Karpas-422 (cell line): ENCODE measurements around the gene LYPD1. TPM values are rescaled to one million over a fixed set of nuclear protein-coding genes. Genes with fewer than 3 reads are reported as not detected.

ENCODE experiments used
- DNase-seq: peaks from one replicate; pipeline ENCODE4 v3.0.0-alpha.2; 2015
- H2AFZ ChIP-seq: fragments of 200-600 bp; sonication (generic); 2 replicates; pipeline ENCODE4 v1.6.1; 2014; ENCODE audit warnings: antibody characterized with exemption, low read length, mixed read lengths
- H3K27ac ChIP-seq: fragments of 200-600 bp; sonication (generic); 2 replicates; pipeline ENCODE4 v1.5.1; 2014; ENCODE audit warnings: mild to moderate bottlenecking, low read length, moderate library complexity
- H3K27me3 ChIP-seq: fragments of 200-600 bp; sonication (generic); 2 replicates; pipeline ENCODE4 v1.6.1; 2014; ENCODE audit warnings: low read length, mixed read lengths
- H3K36me3 ChIP-seq: fragments of 200-600 bp; sonication (generic); 2 replicates; pipeline ENCODE4 v1.6.1; 2014; ENCODE audit warnings: low read length, mixed read lengths; ENCODE audit not compliant: insufficient read depth
- H3K4me1 ChIP-seq: fragments of 200-600 bp; sonication (generic); 2 replicates; pipeline ENCODE4 v1.6.1; 2014; ENCODE audit warnings: mild to moderate bottlenecking, low read length, mixed read lengths
- H3K4me2 ChIP-seq: fragments of 200-600 bp; sonication (generic); 2 replicates; pipeline ENCODE4 v1.6.1; 2014; ENCODE audit warnings: low read length, low read depth, mild to moderate bottlenecking; ENCODE audit not compliant: poor library complexity, severe bottlenecking
- H3K4me3 ChIP-seq: fragments of 200-600 bp; sonication (generic); 2 replicates; pipeline ENCODE4 v1.5.1; 2014; ENCODE audit warnings: mild to moderate bottlenecking, antibody characterized with exemption, low read length, mixed read lengths
- H3K79me2 ChIP-seq: fragments of 200-600 bp; sonication (generic); 2 replicates; pipeline ENCODE4 v1.6.1; 2014; ENCODE audit warnings: mild to moderate bottlenecking, low read length, mixed read lengths
- H3K9ac ChIP-seq: fragments of 200-600 bp; sonication (generic); 2 replicates; pipeline ENCODE4 v1.6.0; 2014; ENCODE audit warnings: low read length
- H3K9me2 ChIP-seq: fragments of 200-600 bp; sonication (generic), shearing (Covaris generic); replicated peaks from 2 replicates; pipeline ENCODE4 v1.6.0; 2014; ENCODE audit warnings: mild to moderate bottlenecking, low read length, moderate library complexity; ENCODE audit not compliant: insufficient read depth
- H3K9me3 ChIP-seq: fragments of 300-700, 200-600 bp; sonication (generic); 2 replicates; pipeline ENCODE4 v1.6.1; 2014; ENCODE audit warnings: low read length, mixed read lengths
- H4K20me1 ChIP-seq: fragments of 200-600 bp; sonication (generic); 2 replicates; pipeline ENCODE4 v1.6.1; 2014; ENCODE audit warnings: mild to moderate bottlenecking, antibody characterized with exemption, low read length, low read depth; ENCODE audit not compliant: insufficient read depth
- total RNA-seq: library from RNA; depleted of rRNA; stranded (reverse); fragments of >200 nt; shearing (Covaris generic); gene quantifications from 2 replicates; pipeline ENCODE4 v1.2.3, GENCODE V29; 2014; ENCODE audit warnings: low replicate concordance

The LYPD1 gene
- total RNA-seq, 1 experiment from 2014 or later, result not detected

DNA sequence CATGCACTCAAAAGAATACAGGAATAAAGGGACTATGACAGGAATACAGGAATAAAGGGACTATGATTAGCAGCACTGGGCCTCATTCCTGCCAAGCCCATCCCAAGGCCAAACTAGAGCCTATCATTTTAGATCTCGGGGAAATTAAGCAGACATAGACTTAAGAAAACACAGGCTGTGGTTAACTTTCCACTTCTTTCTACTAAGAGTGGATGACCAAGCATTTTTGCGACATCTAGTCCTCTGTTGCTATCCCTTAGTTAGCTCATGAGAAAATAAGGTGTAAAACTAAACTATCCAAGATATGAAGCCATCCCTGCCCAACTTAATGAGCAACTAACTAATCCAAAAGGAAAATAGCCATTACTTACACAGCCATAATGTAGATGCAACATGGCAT lies 5.9 kb downstream of the LYPD1 start:
- Histone ChIP-seq H3K9me3 (no peaks in the 10 kb centered on the region), H3K9ac (no peak overlapping the region), H3K9me2 (no peaks in the 10 kb centered on the region), H3K4me2 (no peak overlapping the region), H3K4me3 (no peak overlapping the region), H3K36me3 (no peaks in the 10 kb centered on the region), H3K27ac (no peak overlapping the region), H3K27me3 (no peaks in the 10 kb centered on the region), H2AFZ (no peak overlapping the region), H3K79me2 (no peaks in the 10 kb centered on the region), H4K20me1 (no peaks in the 10 kb centered on the region), H3K4me1 (0 out of 2 replicates have a peak, but pooled peaks cover 5% of the 10 kb centered on the region)
- DNase-seq, result no peak

DNA sequence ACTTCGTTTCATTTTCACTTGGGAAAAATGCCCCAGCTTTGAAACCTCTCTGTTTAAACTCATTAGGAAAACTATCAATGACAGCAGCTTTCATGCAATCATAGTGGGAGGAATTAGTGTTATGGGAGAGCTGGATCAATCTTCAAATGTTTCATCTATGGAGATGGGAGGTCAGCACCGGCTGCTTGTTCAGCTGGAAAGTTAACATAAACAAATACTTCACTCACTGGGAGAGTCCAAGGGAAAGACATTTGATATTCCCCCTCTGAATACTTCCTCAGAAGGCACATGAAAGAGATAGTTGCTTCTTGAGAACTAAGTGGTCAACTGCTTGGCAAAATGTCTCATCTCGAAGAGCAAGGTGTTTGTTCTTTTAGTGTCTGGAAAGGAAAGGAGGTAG lies 7.3 kb downstream of the LYPD1 start:
- Histone ChIP-seq H3K4me2 (no peak overlapping the region), H3K9ac (no peak overlapping the region), H3K79me2 (no peaks in the 10 kb centered on the region), H3K9me2 (no peaks in the 10 kb centered on the region), H3K27me3 (no peaks in the 10 kb centered on the region), H3K4me3 (no peak overlapping the region), H3K4me1 (0 out of 2 replicates have a peak, but pooled peaks cover 5% of the 10 kb centered on the region), H4K20me1 (no peaks in the 10 kb centered on the region), H3K9me3 (no peaks in the 10 kb centered on the region), H3K27ac (no peak overlapping the region), H3K36me3 (no peaks in the 10 kb centered on the region), H2AFZ (no peak overlapping the region)
- no peak for DNase-seq

DNA sequence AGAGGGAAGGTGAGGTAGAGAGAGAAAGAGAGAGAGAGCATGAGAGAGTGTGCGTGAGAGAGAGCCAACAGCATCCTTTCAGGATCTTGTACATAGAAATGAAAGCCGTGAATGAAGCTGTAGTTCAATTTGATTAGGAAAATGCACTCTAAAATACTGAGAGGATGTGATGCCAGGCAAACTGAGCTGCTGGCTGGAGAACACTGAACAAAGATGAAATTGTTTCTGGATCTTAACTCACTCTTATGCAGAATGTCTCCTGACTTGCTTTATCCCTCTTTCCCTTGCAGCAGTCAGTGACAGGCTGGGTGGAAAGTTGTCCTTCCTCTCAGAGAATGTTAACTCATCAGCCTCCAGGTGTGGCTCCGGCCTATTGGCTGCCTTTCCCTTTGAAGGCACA lies 10.7 kb downstream of the LYPD1 start:
- DNase-seq, result no peak
- Histone ChIP-seq H3K4me2 (no peak overlapping the region), H3K27ac (no peak overlapping the region), H3K9ac (no peak overlapping the region), H3K4me3 (no peak overlapping the region), H3K27me3 (no peaks in the 10 kb centered on the region), H3K79me2 (no peaks in the 10 kb centered on the region), H3K4me1 (0 out of 2 replicates have a peak, but pooled peaks cover 5% of the 10 kb centered on the region), H3K9me3 (no peaks in the 10 kb centered on the region), H3K9me2 (no peaks in the 10 kb centered on the region), H2AFZ (no peak overlapping the region), H4K20me1 (no peaks in the 10 kb centered on the region), H3K36me3 (no peaks in the 10 kb centered on the region)

DNA sequence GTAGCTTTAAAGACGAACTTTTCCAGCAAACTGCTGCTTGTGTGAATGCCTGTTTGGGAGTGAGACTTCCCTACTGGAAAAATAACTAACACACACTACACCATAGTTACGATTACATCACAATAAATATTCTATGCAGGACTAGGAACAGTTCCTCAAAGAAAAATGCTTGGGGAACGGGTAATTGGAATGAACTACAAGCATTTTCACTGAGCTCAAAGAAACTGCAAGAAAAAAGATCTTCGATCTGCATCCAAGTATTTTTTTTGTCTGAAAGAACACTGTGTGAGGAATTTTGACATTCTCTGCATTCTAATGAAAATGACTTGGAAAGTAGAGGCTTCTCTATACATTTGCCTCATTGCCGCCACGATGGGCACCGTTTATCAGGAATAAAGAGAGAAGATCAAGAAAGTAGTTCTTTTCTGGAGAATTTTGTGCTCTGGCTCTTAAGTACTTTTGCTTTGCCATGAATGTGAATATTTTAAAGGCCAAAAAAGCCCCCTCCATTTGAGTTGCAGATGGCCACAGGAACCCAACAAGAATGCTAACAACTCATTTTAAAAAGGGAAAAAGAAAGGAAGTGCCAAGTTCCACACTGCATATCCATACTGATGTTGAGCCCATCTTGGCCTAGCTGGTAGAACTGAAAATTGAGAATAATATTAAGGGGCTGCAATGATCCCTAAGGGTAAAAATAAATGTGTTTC lies 13.6 kb downstream of the LYPD1 start:
- no peak overlapping the region for H3K27ac ChIP-seq
- H3K79me2 ChIP-seq, result no peaks in the 10 kb centered on the region
- H3K9me2 ChIP-seq, result no peaks in the 10 kb centered on the region
- no peaks in the 10 kb centered on the region for H3K36me3 ChIP-seq
- no peak for DNase-seq
- no peaks in the 10 kb centered on the region for H3K27me3 ChIP-seq
- no peak overlapping the region for H3K4me3 ChIP-seq
- H3K4me1 ChIP-seq, result peaks cover 12% of the 10 kb centered on the region; the same call in 1 of the 2 replicates
- H4K20me1 ChIP-seq, result no peaks in the 10 kb centered on the region
- no peaks in the 10 kb centered on the region for H3K9me3 ChIP-seq
- no peak overlapping the region for H2AFZ ChIP-seq
- H3K9ac ChIP-seq, result no peak overlapping the region
- no peak overlapping the region for H3K4me2 ChIP-seq

DNA sequence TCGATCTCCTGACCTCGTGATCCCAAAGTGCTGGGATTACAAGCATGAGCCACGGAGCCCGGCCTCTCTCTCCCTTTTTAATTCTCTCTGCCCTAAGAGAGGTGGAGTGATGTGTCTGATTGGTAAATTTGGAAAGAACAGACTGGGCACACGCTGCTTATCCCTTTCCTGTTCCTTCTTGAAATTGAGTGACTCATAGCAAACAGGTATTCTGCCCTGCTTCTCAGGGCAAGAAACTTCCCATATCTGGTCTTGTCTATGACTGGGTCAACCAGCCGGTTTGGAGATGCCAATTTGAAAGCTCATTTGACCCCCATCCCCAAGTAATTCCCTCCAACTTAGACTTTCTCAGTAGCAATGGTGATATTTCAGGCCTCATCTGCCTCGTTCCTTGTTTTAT lies 15.0 kb downstream of the LYPD1 start:
- peaks cover 10% of the 10 kb centered on the region; the same call in 1 of the 2 replicates for H3K4me1 ChIP-seq
- H3K9me2 ChIP-seq, result no peaks in the 10 kb centered on the region
- H3K27me3 ChIP-seq, result no peaks in the 10 kb centered on the region
- H3K36me3 ChIP-seq, result no peaks in the 10 kb centered on the region
- no peak overlapping the region for H3K27ac ChIP-seq
- no peak overlapping the region for H3K9ac ChIP-seq
- H3K4me2 ChIP-seq, result no peak overlapping the region
- H3K4me3 ChIP-seq, result no peak overlapping the region
- H3K79me2 ChIP-seq, result no peaks in the 10 kb centered on the region
- no peaks in the 10 kb centered on the region for H4K20me1 ChIP-seq
- DNase-seq, result no peak
- no peaks in the 10 kb centered on the region for H3K9me3 ChIP-seq
- no peak overlapping the region for H2AFZ ChIP-seq

DNA sequence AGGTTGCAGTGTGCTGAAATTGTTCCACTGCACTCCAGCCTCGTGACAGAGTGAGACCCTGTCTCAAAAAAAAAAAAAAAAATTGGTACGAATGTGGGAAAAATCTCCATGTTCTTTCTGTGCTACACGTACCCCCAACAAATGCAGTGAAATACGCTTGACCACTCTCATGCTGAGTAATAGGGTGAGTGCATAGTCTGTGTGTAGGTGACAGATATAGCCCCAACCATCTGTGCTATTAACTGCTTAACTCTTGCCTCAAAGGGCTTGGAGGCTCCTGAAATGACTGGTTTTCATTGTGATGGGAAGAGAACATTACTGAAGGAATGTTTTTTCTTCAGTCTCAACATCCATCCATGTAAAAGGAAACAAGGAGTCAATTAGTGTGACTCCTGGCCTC lies 15.7 kb downstream of the LYPD1 start:
- Histone ChIP-seq H3K79me2 (no peaks in the 10 kb centered on the region), H3K4me1 (peaks cover 7% of the 10 kb centered on the region; the same call in 1 of the 2 replicates), H3K27ac (no peak overlapping the region), H3K27me3 (no peaks in the 10 kb centered on the region), H3K9ac (no peak overlapping the region), H4K20me1 (no peaks in the 10 kb centered on the region), H3K4me3 (no peak overlapping the region), H3K36me3 (no peaks in the 10 kb centered on the region), H3K4me2 (no peak overlapping the region), H3K9me3 (no peaks in the 10 kb centered on the region), H2AFZ (no peak overlapping the region), H3K9me2 (no peaks in the 10 kb centered on the region)
- no peak for DNase-seq

DNA sequence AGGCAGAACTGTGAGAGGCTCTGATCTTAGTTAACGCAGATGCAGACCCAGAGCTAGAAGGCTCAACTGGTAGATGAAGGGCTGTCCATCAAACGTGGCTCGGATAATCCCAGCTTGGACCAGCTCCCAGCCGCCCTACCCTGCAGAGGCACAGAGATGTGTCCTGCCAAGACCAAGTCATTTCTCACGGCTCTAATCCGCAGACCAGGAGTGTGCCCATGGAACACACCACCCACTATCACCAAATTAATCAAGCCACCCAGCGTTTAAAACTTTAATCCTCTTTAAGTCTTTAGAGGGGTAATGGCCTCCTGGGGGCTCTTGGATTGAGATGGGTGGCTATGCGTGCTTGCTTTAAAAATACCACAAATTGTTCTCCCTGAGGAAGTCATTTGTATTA lies 17.5 kb downstream of the LYPD1 start:
- Histone ChIP-seq H3K9ac (no peak overlapping the region), H3K9me3 (no peaks in the 10 kb centered on the region), H3K4me1 (peaks cover 21% of the 10 kb centered on the region), H3K4me2 (no peak overlapping the region), H3K79me2 (no peaks in the 10 kb centered on the region), H3K9me2 (no peaks in the 10 kb centered on the region), H3K36me3 (no peaks in the 10 kb centered on the region), H2AFZ (no peak overlapping the region), H3K27me3 (no peaks in the 10 kb centered on the region), H4K20me1 (no peaks in the 10 kb centered on the region), H3K4me3 (no peak overlapping the region), H3K27ac (no peak overlapping the region)
- no peak for DNase-seq

DNA sequence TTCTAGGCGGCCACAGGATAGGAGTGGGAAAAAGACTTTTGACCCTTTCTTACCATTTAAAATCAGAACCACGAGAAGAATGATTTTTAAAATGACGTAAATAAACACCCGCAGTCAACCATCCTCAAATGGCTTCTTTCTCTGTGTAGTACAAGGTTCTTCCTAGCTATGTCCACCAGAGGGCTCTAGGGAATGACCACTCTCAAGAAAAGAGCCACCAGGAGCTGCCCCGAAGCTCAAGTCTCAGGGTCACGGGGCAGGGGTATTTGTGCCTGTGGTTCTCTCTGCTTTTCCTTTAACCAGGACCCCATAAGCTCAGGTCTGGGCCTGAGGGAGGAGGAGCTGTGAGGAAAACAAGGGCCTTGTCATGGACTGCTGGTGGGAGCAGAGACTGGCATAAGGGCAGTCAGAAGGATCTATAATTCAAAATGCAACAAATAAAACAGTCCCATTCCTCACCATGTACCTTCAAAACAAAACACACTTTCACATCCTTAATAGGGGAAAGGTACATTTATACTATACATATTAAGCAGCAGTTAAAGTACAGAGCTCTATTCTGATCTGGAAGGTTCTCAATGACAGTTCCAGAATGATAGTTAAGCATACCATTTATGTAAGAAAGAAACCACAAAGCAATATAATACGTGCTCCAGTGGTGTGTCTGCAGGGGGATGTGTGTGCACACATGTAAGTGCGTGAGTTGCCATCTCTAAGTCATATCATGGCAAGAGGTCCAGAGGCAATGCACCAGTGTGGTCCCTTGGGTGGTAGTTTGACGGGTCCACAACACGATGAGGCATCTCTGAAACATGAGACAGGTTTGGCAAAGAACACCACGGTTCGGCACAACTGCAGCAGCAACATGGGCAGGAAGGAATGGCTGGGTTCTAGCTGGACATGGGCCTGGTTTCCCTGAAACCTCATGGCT lies 18.6 kb downstream of the LYPD1 start:
- H3K79me2 ChIP-seq, result no peaks in the 10 kb centered on the region
- no peak for DNase-seq
- H3K9me3 ChIP-seq, result no peaks in the 10 kb centered on the region
- H3K4me1 ChIP-seq, result peaks cover 32% of the 10 kb centered on the region
- no peaks in the 10 kb centered on the region for H3K9me2 ChIP-seq
- H2AFZ ChIP-seq, result no peak overlapping the region
- no peaks in the 10 kb centered on the region for H3K36me3 ChIP-seq
- no peak overlapping the region for H3K4me2 ChIP-seq
- no peaks in the 10 kb centered on the region for H4K20me1 ChIP-seq
- H3K27me3 ChIP-seq, result no peaks in the 10 kb centered on the region
- no peak overlapping the region for H3K4me3 ChIP-seq
- H3K27ac ChIP-seq, result no peak overlapping the region
- H3K9ac ChIP-seq, result no peak overlapping the region
